Non-pigmented ciliary epithelial cell (primary cell): ENCODE data around the gene PTPRM.

Experiments used
- DNase-seq: peaks from one replicate; pipeline ENCODE4 v3.0.0-alpha.2; 2010; ENCODE audit warnings: low read depth

The PTPRM gene

DNA sequence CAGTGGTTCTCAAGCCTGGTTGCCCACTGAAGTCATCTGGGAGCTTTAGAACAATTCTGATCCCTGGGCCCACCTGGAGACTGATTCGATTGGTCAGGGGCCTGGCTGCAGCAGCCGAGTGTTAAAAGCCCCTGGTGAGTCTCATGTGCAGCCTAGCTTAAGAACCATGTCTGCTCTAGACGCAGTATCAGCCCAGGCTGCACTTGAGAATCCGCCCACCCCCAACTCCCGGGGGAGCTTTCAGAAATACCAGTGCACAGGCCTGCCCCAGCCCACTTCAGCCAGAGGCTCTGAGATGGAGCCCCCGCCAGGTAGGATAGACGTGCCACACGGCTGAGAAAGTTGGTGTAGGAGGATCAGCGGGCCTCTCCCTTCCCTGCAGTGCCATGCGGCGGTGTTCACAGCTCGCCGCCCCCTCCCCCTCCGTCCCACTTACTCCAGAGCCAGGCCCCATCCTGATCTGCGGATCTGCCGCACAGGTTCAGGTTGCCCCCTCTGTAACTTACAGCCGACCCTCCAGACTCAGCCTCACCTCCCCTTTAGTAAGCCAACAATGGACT is 833.2 kb downstream of the PTPRM start:
- no peak for DNase-seq

DNA sequence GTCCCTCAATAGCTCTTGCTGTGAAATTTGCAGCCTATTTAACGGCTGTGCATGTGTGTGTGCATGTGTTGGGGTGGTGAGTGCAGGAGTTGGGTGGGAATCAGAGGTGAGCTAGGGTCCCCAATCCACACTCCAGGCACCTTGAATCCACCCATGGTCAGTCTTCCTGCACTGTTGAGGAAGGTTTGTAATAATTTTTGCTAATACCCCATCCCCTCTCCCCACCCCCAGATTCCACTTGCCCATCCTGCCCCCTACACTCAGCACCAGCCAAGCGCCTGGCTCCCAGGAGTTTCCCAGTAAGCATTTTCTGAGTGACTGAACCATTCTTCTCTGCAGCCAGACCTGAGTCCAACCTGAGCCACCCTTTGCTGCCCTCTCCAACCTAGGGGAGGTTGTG is 833.7 kb downstream of the PTPRM start:
- no peak for DNase-seq

DNA sequence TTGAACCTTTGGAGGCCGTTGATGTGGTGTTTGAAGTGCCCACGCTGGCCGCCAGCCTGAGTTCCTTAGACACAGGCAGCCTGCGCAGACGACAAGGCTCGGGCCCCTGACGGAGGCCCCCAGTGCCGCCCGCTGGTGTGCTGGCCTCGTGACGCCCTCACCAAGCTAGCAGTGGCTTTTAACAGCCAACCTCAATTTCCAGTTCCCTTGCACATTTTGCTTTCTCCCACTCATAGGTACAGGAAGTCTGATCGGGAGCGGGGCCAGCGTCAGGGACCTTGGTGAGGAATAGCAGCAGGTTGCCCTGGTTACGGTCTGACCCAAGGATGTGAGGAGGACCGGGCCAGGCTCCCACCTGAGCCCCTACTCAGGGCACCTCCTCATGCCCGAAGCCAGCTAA is 834.5 kb downstream of the PTPRM start:
- no peak for DNase-seq

DNA sequence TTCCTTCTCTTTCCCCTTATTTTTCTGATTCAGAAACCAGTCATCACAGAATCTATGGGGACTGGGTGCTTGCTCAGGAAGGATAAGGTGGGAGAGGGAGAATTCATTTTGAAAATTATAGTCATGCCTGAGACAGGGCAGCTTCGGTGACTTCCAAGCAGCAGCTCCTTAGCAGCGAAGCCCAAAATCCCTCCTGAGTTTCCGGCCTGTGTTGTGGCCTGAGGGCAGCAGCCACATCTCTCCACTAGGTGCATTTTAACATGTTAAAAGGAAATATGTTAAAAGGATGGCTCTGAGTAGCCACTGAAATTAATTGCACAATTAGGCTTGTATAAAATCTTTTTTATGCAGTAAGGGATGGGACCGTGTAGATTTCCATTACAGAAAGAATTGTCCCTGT is 835.1 kb downstream of the PTPRM start:
- DNase-seq: no peak

DNA sequence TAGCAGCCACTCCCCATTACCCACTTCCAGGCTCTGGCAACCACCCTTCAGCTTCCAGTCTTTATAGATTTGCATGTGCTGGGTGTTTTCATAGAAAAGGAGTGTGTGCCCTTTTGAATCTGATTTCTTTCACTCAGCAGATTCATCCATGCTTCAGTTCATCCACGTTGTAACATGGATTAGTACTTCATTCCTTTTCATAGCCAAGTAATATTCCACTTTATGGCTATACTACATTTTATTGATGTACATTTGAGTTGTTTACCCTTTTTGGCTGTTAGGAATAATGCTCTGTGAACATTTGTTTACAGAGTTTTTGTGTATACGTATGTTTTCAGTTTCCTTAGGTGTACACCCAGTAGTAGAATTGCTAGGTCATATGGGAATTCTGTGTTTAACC is 836.6 kb downstream of the PTPRM start:
- no peak for DNase-seq

DNA sequence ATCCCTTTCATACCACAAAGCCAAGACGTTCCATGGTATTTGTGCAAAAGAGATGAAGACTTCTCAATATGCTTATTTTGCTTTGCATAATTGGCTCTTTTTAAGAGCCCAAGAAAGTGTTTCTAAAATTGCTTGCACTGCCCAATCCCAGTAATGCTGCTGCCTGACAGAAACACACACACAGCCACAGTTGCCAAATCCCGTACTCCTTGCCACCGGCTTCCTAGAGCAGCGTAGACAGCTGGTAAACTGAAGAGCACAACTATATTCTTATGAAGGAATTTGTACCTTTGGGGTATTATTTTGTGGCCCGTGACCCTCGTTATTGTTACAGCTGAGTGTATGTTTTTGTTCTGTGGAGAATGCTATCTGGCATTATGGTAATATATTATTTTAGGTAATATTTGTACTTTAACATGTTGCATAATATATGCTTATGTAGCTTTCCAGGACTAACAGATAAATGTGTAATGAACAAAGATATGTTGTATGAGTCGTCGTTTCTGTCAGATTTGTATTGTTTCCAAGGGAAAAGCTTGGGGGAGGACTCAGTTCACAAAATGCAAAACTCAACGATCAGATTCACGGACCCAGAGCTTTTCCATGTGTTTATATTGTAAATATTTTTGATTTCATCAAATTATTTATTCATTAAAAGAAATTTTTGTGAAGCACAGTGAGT is 839.2 kb downstream of the PTPRM start:
- DNase-seq: no peak

DNA sequence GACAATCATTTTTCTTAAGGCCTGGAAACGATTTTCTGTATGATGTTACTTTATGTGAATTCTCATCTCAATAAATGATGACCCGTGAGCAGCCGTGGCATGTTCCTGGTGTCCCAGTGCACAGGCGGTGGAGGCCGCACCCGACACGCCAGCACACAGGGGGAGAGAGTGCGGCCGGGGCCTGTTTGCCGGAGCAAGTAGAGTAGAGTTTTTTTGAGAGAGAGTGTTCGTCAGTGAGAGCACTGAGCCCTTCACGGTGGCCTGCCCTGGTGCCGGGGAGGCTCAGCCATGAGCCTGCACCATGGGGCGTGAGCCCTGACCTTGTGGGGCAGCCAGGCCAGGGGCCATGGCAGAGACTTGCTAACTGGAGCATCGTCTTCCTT is 839.7 kb downstream of the PTPRM start:
- no peak for DNase-seq

DNA sequence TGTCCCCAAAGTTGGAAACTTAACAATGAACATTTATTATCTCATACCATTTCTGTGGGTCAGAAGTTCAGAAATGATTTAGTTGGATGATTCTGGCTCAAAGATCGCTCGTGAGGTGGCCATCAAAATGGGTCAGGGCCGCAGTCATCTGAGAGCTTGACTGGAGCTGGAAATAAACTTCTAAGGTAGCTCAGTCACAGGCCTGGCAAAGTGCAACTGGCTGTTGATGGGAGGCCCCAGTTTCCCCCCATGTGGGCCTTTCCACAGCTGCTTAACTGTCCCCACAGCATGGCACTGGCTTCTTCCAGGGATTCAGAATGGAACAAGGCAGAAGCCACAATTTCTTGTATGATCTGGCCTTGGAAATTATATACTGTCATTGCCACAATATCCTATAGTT is 842.0 kb downstream of the PTPRM start:
- no peak for DNase-seq

DNA sequence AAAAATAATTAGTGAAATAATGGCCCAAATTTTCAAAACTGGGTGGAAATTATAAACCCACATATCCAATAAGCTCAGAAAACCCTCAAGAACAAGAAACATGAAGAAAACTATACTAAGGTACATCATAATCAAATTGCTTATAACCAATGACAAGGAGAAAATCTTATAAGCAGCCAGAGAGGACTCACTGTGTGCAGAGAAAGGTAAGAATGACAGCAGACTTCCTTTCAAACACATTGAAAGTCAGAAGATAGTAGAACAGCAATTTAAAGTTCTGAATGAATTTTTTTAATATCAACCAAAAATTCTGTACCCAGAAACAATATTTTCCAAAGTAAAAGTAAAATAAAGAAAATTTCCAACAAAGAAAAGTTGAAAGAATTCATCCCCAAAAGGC is 844.4 kb downstream of the PTPRM start:
- no peak for DNase-seq

DNA sequence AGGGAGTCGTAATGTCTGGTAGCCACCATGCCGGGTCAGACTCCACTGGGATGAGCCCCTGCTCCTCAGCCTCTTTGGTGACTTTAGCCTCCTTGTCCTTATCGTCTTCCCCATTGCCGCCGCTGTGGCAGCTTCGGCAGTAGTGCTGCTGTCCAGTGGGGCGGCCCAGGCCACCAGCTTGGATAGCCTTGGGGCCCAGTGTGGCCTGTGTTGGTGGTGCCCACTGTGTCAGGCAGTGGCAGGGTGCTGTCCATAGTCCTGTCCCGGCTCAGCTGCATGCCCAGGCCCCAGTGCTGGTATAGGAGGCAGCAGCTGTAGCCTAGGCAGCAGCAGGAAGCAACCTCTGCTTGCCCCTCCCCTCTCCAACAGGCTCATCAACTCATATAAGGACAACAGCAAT is 845.0 kb downstream of the PTPRM start:
- DNase-seq: no peak

DNA sequence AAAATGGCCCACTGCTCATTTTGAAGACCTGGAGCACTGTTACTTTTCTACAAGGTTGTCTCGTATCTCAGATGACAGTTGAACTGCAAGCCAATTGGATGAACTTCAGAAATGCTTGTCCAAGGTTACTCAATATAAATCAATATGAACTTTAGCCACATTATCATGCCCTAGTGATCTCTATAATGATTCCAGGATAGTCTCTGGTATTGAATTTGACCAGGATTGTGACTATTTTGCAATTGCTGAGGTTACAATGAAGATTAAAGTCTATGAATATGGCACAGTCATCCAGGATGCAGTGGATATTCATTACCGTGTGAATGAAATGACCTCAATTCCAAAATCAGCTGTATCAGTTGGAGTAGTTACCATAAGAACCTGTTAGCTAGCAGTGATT is 846.1 kb downstream of the PTPRM start:
- DNase-seq: no peak

DNA sequence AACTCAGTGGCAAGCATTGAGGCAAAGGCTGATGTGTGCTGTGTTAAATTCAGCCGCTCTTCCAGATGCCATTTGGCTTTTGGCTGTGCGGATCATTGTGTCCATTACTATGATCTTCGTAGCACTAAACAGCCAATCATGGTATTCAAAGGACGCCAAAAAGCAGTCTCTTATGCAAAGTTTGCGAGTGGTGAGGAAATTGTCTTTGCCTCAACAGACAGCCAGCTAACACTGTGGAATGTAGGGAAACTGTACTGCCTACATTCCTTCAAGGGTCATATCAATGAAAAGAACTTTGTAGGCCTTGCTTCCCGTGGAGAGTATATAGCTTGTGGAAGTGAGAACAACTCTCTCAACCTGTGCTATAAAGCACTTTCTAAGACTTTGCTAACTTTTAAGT is 846.6 kb downstream of the PTPRM start:
- DNase-seq: no peak

DNA sequence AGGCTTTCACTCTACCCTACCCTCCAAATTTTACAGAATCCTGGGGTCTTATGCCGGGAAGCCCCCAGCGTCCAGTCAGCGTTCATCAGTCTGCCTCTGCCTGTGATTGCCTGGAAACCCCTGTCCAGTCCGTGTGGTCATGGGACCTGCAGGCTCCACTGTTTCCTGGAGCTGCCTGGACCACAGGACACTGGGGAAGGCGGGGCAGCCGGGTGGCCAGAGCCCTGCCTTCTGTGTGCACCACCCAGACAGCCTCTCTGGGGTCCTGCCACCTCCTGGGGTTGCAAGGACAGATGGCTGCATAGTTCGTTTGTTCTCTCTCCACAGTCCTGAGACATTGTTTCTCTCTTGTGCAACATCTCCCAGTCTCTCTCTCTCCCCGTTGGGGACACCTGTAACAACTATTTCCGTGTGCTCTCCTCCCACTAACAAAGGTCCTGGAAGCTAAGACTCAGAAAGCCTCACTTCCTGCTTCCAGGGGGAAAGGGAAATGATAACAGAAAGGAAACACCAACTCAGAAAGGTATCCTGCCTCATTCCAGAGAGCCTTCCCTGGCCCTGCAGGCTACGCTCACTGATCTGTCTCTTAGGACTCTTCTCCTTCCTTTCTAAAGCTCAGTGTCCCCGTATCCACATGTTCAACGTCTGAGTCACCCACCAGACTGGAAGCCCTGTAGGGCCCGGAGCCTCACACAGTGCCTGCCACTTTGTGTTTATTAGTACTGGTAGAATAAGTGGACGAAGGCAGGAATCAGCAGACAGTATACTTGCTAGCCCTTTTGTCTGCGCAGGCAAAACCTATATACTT is 849.3 kb downstream of the PTPRM start:
- DNase-seq: no peak

DNA sequence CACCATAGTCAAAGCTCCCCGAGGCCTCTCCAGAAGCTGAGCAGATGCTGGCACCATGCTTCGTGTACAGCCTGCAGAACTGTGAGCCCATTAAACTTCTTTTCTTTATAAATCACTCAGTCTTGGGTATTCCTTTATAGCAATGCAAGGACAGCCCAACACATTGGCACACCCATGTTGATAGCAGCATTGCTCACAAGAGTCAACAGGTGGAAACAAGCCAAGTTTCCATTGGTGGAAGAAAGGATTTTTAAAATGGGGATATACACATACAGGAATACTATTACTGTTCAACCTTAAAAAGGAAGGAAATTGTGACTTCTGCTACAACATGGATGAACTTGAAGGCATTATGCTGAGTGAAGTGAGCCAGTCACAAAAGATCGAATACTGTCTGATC is 855.3 kb downstream of the PTPRM start:
- no peak for DNase-seq

DNA sequence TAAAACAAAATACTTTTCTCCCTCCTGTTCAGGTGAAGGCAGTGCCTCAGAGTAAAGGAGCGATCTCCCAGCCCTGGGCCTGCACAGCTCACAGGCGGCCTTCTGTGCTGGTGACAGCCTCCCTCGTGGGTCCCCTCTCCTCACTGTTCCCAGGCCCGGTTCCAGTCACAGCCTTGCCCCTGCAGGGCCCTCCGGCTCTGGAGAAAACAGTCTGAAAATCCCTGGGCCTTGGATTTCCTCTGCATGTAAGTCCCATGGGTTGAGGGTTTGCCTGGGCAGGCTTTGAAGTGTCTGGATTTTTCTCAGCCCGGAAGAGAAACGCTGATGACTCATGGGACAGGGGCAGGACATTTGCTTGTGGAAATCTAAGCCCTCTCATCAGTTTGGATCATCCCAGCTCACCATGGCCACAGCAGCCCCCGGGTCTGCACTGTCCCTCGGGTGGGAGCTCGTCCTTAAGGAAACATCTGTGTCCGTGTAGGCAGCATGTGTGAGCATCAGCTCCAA is 856.0 kb downstream of the PTPRM start:
- peak; percentile 42 for DNase-seq

DNA sequence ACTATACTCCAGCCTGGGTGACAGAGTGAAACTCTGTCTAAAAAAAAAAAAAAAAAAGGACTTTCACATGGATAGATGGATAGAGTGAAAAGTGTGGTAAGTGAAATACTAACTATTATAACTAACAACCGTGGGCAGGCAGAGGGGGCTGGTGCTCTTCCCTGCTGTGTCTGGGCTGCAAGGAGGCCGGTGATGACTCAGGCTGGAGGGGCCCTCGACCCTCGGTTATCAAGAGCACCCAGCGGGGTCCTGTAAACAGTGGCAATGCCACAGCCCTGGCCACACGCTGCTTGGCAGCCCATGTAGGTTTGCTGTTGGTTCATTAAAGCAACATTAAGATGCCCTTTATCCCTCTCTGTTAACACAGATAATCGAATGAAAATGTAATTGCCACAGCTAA is 857.4 kb downstream of the PTPRM start:
- no peak for DNase-seq

DNA sequence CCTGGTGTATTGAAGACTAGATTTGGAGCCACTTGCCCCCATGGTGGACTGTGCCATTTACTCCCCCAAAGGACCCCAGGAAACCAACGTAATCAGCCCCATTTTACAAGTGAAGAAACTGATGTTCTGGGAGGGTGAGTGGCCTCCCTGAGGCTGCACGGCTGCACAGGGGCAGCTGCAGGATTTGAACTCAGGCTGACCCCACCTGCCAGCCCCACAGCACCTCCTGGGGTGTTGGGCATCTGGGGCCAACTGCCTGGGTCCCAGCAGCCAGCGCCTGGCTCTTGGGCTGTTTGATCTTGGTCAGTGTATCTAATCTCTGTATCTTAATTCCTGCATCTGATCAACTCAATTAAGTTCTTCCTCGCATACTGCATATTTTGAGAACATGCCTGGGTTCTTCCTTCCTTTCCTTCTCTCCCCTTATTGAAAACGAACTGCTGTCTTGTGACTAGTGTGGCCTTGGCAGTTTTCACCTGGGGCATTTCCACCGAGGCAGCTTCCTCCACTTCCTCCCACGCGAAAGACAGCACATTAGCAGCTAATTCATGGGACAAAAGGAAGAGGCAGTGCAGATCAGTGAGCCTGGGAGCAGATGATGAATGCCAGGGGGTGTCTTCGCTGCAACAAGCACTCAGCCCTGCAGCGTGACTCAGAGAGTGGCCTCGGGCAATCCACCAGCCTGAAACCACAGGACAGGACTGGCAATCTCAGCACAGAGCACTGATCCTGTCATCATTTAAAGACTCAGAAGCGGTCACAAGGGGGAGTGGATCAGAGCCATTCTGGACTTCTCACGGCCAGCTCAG is 858.0 kb downstream of the PTPRM start:
- DNase-seq: peak; percentile 37

DNA sequence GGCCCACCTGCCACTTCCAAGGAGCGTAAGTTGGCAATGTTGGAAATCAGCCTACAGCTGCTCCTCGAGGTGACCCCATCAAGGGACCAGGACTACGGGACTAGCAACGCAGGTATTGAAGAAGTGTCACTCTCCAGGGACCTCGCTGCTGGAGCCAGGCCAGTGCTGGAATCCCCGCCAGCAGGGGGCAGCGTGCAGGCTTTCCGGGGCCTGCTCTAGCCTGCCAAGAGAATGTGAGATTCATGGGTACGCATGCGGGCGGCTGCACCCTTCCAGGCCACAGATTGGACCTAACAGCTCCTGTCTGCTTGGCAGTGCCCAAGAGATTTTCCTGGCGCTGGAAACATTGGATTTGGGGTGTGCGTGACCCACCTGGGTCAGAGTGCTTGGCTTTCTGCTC is 859.3 kb downstream of the PTPRM start:
- no peak for DNase-seq

DNA sequence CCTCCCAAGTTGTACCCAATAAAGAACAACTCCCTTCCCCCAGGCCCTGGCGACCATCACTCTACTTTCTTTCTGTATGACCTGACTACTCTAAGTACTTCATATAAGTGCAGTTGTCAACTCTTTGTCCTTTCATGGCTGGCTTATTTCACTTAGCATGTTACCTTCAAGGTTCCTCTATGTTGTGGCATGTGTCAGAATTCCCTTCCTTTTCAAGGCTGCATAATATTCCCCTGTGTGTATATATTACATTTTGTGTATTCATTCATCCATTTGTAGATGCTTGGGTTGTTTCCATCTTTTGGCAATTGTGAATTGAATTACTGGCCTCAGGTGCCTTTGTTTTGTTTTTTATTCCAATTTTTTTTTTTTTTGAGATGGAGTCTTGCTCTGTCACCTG is 860.2 kb downstream of the PTPRM start:
- no peak for DNase-seq

DNA sequence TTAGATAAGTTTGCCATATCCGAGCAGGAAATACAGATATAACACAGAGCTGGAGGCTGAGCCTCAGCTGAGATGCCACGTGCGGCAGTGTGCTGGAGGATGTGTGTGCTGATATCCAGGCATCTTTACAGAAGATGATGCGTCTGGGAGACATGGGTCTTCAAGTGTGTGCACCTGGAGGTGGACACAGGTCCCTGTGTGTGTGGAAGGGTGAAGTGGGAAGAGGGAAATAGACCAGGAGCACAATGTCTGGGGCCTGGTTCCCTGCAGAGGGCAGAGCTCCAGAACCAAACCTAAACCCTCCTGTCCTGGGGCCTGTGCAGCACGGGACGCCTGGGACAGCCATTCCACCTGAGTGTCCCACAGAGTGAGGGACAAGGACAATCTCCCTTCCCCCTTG is 861.8 kb downstream of the PTPRM start:
- DNase-seq: no peak

DNA sequence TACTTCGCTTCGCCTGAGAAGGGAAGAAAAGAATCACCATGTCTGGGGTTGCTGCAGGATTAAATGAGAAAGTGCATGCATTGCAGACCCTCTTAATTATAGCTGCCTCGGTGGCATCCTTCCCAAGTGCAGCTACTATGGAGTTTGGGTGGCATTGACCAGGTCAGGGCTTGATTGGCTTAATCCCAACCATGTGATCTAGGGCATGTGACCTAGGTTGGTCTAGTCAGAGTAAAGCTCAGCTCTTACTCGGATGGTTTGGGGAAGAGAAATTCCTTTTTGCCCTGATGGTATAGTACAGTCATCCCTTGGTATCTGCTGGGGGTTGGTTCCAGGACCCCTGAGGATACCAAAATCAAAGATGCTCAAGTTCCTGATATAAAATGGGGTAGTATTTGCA is 863.9 kb downstream of the PTPRM start:
- no peak for DNase-seq

DNA sequence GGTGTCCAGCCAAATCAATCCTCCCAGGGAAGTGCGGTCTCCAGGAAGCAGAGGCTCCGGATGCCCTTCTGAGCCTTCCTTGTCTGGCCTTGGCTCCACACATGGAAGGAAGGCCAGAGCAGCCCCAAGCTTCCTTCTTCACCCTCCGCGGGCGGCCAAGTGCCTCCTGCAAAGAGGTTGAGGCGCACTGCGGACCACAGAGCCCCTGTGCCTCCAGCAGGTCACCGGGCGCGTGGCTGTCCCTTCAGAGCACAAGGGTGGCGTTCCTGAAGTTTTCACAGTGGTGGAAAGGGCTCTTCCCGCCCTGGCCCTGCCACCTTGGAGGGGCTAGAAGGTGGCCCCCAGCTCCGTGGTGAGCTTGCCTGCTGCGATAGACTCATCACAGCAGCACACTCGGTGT is 866.2 kb downstream of the PTPRM start:
- DNase-seq: no peak

DNA sequence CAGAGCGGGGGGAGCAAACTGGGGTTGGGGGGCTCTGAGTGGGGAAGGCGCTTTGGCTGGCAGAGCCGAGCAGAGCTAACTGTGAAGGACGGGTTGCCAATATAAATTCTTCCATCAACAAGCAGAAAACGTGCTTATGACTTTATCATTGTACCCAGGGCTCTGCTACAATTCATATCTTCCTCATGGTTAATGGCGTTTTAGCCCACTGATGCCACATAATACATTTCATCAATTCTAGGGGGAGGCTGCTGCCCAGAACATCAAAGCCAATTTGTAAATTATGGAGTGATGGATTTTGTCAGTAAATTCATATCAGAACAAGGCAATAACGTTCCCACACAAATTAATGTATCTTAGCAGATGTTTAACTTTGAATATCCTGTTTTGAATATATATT is 866.7 kb downstream of the PTPRM start:
- DNase-seq: no peak
